ENCODE measurements around the gene HS3ST6. TPM values are rescaled to one million over a fixed set of nuclear protein-coding genes. Genes with fewer than 3 reads are reported as not detected.

Gene HS3ST6
- total and polyA plus RNA-seq, 2 donors (not counting 3 experiments of a cell fraction or from before 2014, with no cell fraction given): not detected

DNA sequence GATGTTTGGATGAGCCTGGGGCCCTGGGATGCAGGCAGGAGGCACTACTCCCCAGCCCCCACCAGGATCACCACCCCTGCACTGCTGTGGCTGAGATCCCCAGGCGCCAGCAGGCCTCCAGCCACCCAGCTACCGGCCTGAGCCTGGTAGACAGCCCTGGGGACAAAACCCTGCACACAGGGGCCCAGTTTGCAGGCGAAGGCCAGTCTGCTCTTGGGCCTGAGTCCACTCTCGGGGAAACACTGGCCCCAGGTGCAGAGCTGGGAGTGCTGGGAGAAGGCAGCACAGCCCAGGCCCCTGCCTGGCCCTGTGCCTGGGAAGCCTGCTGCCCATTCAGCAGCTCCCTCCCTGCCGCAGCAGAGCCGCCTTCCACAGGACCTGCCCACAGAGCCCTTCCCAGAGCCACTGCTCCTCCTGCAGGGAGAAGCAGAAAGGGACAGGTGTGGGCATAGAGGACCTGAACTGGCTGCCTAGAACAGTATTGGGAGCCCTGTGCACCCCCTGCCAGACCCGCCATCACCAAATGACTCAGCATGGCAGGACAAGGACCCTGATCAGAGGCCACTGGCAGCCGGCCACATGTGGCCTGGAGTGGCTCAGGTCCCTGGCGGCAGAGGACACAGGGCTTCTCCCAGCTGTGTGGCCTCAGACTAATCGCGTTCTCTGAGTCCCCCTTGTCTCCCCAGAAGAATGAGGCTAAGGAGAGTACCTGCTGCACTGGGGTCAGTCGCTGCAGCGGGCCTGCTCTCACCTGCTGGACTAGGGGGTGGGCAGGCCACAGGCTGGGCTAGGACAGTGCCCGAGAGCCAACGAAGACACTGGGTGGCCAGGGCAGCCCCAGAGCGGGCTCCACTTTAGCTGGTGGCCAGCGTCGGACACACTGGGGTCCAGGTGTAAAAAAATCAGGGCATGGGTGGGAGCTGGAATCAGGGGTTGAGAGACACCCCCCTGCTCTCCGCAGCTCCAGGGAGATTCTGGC is 14.1 kb upstream of the HS3ST6 start:
- ChIA-PET CTCF (interaction anchor here (0.5 to 0.6 kb wide), 3 partner anchors 21 to 68 kb away, joined by 3 read pairs; no protein-coding TSS in a partner anchor), POLR2A (no interaction called here)
- Histone ChIP-seq H3K4me1 (ENCODE audit: control insufficient read depth, extremely low read depth, insufficient read depth, low read length) (no peaks in the 10 kb centered on the region), H2AFZ (ENCODE audit: low read depth, low read length) (no peak overlapping the region), H4K20me1 (replicated peaks; ENCODE audit: control insufficient read depth, extremely low read depth, insufficient read depth, low read length) (no peaks in the 10 kb centered on the region), H3K9ac (replicated peaks; ENCODE audit: extremely low read depth, insufficient read depth, low read length) (no peak overlapping the region), H3K4me2 (ENCODE audit: insufficient read depth, low read length) (no peak overlapping the region), H3K9me1 (replicated peaks; ENCODE audit: control insufficient read depth, extremely low read depth, insufficient read depth, low read length) (no peaks in the 10 kb centered on the region), H3K27ac (ENCODE audit: insufficient read depth, low read depth, low read length) (no peak overlapping the region), H3K27me3 (ENCODE audit: control insufficient read depth in 2 of 2, insufficient read depth in 2 of 2, low read length in 2 of 2) (no peaks in the 10 kb centered on the region), H3K36me3 (ENCODE audit: control insufficient read depth in 2 of 2, extremely low read depth in 1 of 2, insufficient read depth in 2 of 2, low read length in 2 of 2) (no peaks in the 10 kb centered on the region), H3K4me3 (replicated peaks in 1 of 3; ENCODE audit: insufficient read depth in 1 of 3, low read depth in 1 of 3, low read length in 3 of 3) (no peak overlapping the region), H3K9me3 (replicated peaks; ENCODE audit: control insufficient read depth, insufficient read depth, low read length) (no peaks in the 10 kb centered on the region), H3K79me2 (ENCODE audit: control insufficient read depth, insufficient read depth, low read length) (no peaks in the 10 kb centered on the region)
- no peak for FAIRE-seq
- intact Hi-C loops (cut with micrococcal nuclease): no loop called here
- no peak for TF ChIP-seq FOS (IDR thresholded peaks at IDR 0.05; ENCODE audit: borderline replicate concordance, insufficient read depth, low read length)
- no peak for TF ChIP-seq MYC (IDR thresholded peaks at IDR 0.05; ENCODE audit: low read depth, low read length)
- TF ChIP-seq, protein P1, sequence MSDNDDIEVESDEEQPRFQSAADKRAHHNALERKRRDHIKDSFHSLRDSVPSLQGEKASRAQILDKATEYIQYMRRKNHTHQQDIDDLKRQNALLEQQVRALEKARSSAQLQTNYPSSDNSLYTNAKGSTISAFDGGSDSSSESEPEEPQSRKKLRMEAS (IDR thresholded peaks at IDR 0.05; ENCODE audit: insufficient read depth, insufficient read length): no peak
- TF ChIP-seq POLR2AphosphoS5 (IDR thresholded peaks at IDR 0.05; ENCODE audit: insufficient read depth, low read depth, low read length): no peak
- no peak for TF ChIP-seq EZH2 (IDR thresholded peaks at IDR 0.05; ENCODE audit: borderline replicate concordance, low read depth, low read length, severe bottlenecking)
- no peak for TF ChIP-seq JUN (IDR thresholded peaks at IDR 0.05; ENCODE audit: borderline replicate concordance, insufficient read depth, insufficient read length, low read depth)
- no peak for TF ChIP-seq POLR2A (IDR thresholded peaks at IDR 0.05; ENCODE audit: low read depth, low read length)
- BruUV-seq (replicated peaks): no TSS peak
- dilution Hi-C loops (cut with MboI; ENCODE audit: extremely low pct_ligation_motif_present, low sequenced_read_pairs): no loop called here
- no peak for DNase-seq (ENCODE audit: low read depth, low spot score)
